WTC11 (cell line): Measurements from ENCODE around the gene ZNF432. TPM values are rescaled to one million over a fixed set of nuclear protein-coding genes. Genes with fewer than 3 reads are reported as not detected.

Experiments used
- ATAC-seq: fragments of 200-7000 bp; cut with Tn5 transposase; 2 replicates; pipeline ENCODE4 v1.10.0; 2021; ENCODE audit warnings: mild to moderate bottlenecking, moderate library complexity
- CTCF ChIA-PET: fragments of 300-600 bp; sonication (Branson Sonifier 250); formaldehyde crosslinking; loops from one replicate; lab custom pipeline; 2021; ENCODE audit warnings: antibody characterized with exemption; lab: Charles Lee
- POLR2A ChIA-PET: fragments of 350-600 bp; sonication (Branson Sonifier 250); formaldehyde crosslinking; loops from one replicate; lab custom pipeline; 2021; ENCODE audit warnings: antibody characterized with exemption; lab: Charles Lee
- DNase-seq: peaks from one replicate; pipeline ENCODE4 v3.0.0; 2021; ENCODE audit warnings: low spot score
- H3K27ac Mint-ChIP-seq: 2 replicates; pipeline ENCODE4 v1.8.0; 2021; ENCODE audit warnings: mixed read lengths
- H3K27me3 Mint-ChIP-seq: 2 replicates; pipeline ENCODE4 v1.8.0; 2021; ENCODE audit warnings: low read depth, mild to moderate bottlenecking, moderate library complexity, mixed read lengths
- H3K36me3 Mint-ChIP-seq: 2 replicates; pipeline ENCODE4 v1.8.0; 2021; ENCODE audit warnings: mixed read lengths
- H3K4me1 Mint-ChIP-seq: 2 replicates; pipeline ENCODE4 v1.8.0; 2022; ENCODE audit warnings: mixed read lengths
- H3K4me3 Mint-ChIP-seq: 2 replicates; pipeline ENCODE4 v1.8.0; 2021; ENCODE audit warnings: mild to moderate bottlenecking, moderate library complexity, mixed read lengths
- H3K9me3 Mint-ChIP-seq: 2 replicates; pipeline ENCODE4 v1.8.0; 2021; ENCODE audit warnings: mixed read lengths
- ATF1 ChIP-seq: sonication (generic); formaldehyde crosslinking; IDR thresholded peaks from 2 replicates; pipeline ENCODE4 v1.8.1; 2023; ENCODE audit warnings: mild to moderate bottlenecking, moderate library complexity, missing genetic modification reagents
- CBFB ChIP-seq: sonication (generic); formaldehyde crosslinking; IDR thresholded peaks from 2 replicates; pipeline ENCODE4 v1.8.1; 2022; ENCODE audit warnings: mild to moderate bottlenecking, low read depth, missing genetic modification reagents
- ELF4 ChIP-seq: sonication (generic); formaldehyde crosslinking; IDR thresholded peaks from 2 replicates; pipeline ENCODE4 v1.8.1; 2022; ENCODE audit warnings: low read depth, mild to moderate bottlenecking, moderate library complexity, missing genetic modification reagents
- ESRRA ChIP-seq: sonication (generic); formaldehyde crosslinking; IDR thresholded peaks from 2 replicates; pipeline ENCODE4 v1.8.1; 2022; ENCODE audit warnings: mild to moderate bottlenecking, missing genetic modification reagents, borderline replicate concordance
- JAZF1 ChIP-seq: fragments of 250-450 bp; sonication (Bioruptor Pico); IDR thresholded peaks from 2 replicates; pipeline ENCODE4 v1.9.0; 2021; ENCODE audit warnings: moderate library complexity, mild to moderate bottlenecking, inconsistent platforms
- MYBL2 ChIP-seq: sonication (generic); formaldehyde crosslinking; IDR thresholded peaks from 2 replicates; pipeline ENCODE4 v1.8.1; 2023; ENCODE audit warnings: mild to moderate bottlenecking, moderate library complexity, missing genetic modification reagents
- NFE2L1 ChIP-seq: sonication (generic); formaldehyde crosslinking; IDR thresholded peaks from 2 replicates; pipeline ENCODE4 v1.8.1; 2023; ENCODE audit warnings: missing genetic modification reagents
- NR2C2 ChIP-seq: sonication (generic); formaldehyde crosslinking; IDR thresholded peaks from 2 replicates; pipeline ENCODE4 v1.8.0; 2022; ENCODE audit warnings: mild to moderate bottlenecking, missing genetic modification reagents
- RORB ChIP-seq: fragments of 250-450 bp; sonication (Bioruptor Pico); IDR thresholded peaks from 2 replicates; pipeline ENCODE4 v1.9.0; 2021; ENCODE audit warnings: mild to moderate bottlenecking
- ZNF121 ChIP-seq: sonication (generic); formaldehyde crosslinking; IDR thresholded peaks from 2 replicates; pipeline ENCODE4 v1.8.0; 2023; ENCODE audit warnings: missing genetic modification reagents
- ZNF219 ChIP-seq: sonication (generic); formaldehyde crosslinking; IDR thresholded peaks from 2 replicates; pipeline ENCODE4 v1.8.0; 2023; ENCODE audit warnings: missing genetic modification reagents, mild to moderate bottlenecking, borderline replicate concordance
- ZNF263 ChIP-seq: sonication (generic); formaldehyde crosslinking; IDR thresholded peaks from 2 replicates; pipeline ENCODE4 v1.8.1; 2022; ENCODE audit warnings: low read depth, mild to moderate bottlenecking, moderate library complexity, missing genetic modification reagents
- ZNF423 ChIP-seq: fragments of 250-450 bp; sonication (Bioruptor Pico); IDR thresholded peaks from 2 replicates; pipeline ENCODE4 v2.1.2; 2022; ENCODE audit warnings: mild to moderate bottlenecking, moderate library complexity
- total RNA-seq: library from RNA; stranded (reverse); gene quantifications from 3 replicates; pipeline ENCODE4 v1.2.3, GENCODE V29; 2021
- TF ChIP-seq, protein P1 (sequence below): sonication (generic); formaldehyde crosslinking; IDR thresholded peaks from 2 replicates; pipeline ENCODE4 v1.8.1; 2023; ENCODE audit warnings: mild to moderate bottlenecking, missing genetic modification reagents, borderline replicate concordance
- TF ChIP-seq, protein P2 (sequence below): fragments of 250-450 bp; sonication (Bioruptor Pico); IDR thresholded peaks from 2 replicates; pipeline ENCODE4 v2.1.2; 2022; ENCODE audit warnings: mild to moderate bottlenecking, moderate library complexity
- TF ChIP-seq, protein P3 (sequence below): sonication (generic); formaldehyde crosslinking; conservative IDR thresholded peaks from 2 replicates; pipeline ENCODE4 v1.8.1; 2023; ENCODE audit warnings: mild to moderate bottlenecking, low read depth, missing genetic modification reagents, moderate library complexity
- TF ChIP-seq, protein P4 (sequence below): fragments of 250-450 bp; sonication (Bioruptor Pico); conservative IDR thresholded peaks from 2 replicates; pipeline ENCODE4 v1.9.0; 2021; ENCODE audit warnings: mild to moderate bottlenecking
- TF ChIP-seq, protein P5 (sequence below): sonication (generic); formaldehyde crosslinking; IDR thresholded peaks from 2 replicates; pipeline ENCODE4 v1.8.1; 2022; ENCODE audit warnings: low read depth, mild to moderate bottlenecking, moderate library complexity, missing genetic modification reagents, borderline replicate concordance
- TF ChIP-seq, protein P6 (sequence below): sonication (generic); formaldehyde crosslinking; conservative IDR thresholded peaks from 2 replicates; pipeline ENCODE4 v1.8.1; 2022; ENCODE audit warnings: mild to moderate bottlenecking, missing genetic modification reagents

The ZNF432 gene
- total RNA-seq, 1 experiment from 2014 or later: 8.9 TPM

DNA sequence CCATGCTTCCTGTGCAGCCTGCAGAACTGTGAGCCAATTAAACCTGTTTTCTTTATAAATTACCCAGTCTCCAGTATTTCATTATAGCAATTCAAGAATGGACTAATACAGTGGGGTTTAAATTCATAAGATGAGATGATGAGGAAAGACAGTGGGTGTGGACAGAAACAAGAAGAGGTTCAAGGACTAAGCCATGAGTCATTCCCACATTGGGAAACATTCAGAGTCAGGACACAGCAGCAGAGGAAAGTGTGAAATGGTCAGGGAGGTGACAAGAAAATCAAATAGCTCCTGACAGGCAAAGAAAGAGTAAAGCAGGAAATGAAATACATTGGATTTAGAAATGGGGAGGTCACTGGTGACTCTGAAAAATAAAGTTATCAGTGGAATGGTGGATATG is 37.8 kb upstream of the ZNF432 start:
- no peak overlapping the region for H3K27ac Mint-ChIP-seq
- peaks cover 19% of the 10 kb centered on the region for H3K9me3 Mint-ChIP-seq

DNA sequence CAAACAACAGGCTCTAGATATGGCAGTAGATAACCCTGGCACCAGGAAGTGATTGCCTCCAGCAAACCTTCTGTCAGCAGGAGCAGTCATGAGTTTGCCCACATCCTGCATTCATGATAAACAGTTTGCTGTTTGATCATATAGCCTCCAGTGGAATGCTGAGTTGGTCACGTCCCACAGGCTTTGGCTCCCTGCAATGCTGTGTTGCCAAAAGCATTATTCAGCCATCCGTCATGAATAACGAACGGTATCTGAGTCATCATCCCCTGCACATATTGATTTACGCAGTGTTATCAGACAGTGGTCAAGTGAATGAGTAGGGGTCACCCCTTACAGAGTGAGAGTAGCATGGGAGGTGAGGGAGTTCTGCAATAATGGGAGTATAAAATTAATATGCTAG is 21.9 kb upstream of the ZNF432 start:
- Mint-ChIP-seq H3K27ac (no peak overlapping the region), H3K36me3 (peaks cover 96% of the 10 kb centered on the region), H3K9me3 (peaks cover 62% of the 10 kb centered on the region), H3K27me3 (no peaks in the 10 kb centered on the region; the same call in 1 of the 2 replicates), H3K4me1 (no peaks in the 10 kb centered on the region), H3K4me3 (no peak overlapping the region)
- no peak for TF ChIP-seq NFE2L1 (CRISPR knock-in tag)
- TF ChIP-seq, protein P1, sequence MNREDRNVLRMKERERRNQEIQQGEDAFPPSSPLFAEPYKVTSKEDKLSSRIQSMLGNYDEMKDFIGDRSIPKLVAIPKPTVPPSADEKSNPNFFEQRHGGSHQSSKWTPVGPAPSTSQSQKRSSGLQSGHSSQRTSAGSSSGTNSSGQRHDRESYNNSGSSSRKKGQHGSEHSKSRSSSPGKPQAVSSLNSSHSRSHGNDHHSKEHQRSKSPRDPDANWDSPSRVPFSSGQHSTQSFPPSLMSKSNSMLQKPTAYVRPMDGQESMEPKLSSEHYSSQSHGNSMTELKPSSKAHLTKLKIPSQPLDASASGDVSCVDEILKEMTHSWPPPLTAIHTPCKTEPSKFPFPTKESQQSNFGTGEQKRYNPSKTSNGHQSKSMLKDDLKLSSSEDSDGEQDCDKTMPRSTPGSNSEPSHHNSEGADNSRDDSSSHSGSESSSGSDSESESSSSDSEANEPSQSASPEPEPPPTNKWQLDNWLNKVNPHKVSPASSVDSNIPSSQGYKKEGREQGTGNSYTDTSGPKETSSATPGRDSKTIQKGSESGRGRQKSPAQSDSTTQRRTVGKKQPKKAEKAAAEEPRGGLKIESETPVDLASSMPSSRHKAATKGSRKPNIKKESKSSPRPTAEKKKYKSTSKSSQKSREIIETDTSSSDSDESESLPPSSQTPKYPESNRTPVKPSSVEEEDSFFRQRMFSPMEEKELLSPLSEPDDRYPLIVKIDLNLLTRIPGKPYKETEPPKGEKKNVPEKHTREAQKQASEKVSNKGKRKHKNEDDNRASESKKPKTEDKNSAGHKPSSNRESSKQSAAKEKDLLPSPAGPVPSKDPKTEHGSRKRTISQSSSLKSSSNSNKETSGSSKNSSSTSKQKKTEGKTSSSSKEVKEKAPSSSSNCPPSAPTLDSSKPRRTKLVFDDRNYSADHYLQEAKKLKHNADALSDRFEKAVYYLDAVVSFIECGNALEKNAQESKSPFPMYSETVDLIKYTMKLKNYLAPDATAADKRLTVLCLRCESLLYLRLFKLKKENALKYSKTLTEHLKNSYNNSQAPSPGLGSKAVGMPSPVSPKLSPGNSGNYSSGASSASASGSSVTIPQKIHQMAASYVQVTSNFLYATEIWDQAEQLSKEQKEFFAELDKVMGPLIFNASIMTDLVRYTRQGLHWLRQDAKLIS (CRISPR knock-in tag): no peak
- TF ChIP-seq, protein P2, sequence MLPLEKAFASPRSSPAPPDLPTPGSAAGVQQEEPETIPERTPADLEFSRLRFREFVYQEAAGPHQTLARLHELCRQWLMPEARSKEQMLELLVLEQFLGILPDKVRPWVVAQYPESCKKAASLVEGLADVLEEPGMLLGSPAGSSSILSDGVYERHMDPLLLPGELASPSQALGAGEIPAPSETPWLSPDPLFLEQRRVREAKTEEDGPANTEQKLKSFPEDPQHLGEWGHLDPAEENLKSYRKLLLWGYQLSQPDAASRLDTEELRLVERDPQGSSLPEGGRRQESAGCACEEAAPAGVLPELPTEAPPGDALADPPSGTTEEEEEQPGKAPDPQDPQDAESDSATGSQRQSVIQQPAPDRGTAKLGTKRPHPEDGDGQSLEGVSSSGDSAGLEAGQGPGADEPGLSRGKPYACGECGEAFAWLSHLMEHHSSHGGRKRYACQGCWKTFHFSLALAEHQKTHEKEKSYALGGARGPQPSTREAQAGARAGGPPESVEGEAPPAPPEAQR: no peak
- TF ChIP-seq ZNF423 (CRISPR knock-in tag): no peak
- TF ChIP-seq, protein P3, sequence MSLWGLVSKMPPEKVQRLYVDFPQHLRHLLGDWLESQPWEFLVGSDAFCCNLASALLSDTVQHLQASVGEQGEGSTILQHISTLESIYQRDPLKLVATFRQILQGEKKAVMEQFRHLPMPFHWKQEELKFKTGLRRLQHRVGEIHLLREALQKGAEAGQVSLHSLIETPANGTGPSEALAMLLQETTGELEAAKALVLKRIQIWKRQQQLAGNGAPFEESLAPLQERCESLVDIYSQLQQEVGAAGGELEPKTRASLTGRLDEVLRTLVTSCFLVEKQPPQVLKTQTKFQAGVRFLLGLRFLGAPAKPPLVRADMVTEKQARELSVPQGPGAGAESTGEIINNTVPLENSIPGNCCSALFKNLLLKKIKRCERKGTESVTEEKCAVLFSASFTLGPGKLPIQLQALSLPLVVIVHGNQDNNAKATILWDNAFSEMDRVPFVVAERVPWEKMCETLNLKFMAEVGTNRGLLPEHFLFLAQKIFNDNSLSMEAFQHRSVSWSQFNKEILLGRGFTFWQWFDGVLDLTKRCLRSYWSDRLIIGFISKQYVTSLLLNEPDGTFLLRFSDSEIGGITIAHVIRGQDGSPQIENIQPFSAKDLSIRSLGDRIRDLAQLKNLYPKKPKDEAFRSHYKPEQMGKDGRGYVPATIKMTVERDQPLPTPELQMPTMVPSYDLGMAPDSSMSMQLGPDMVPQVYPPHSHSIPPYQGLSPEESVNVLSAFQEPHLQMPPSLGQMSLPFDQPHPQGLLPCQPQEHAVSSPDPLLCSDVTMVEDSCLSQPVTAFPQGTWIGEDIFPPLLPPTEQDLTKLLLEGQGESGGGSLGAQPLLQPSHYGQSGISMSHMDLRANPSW: no peak
- TF ChIP-seq MYBL2 (CRISPR knock-in tag): no peak
- TF ChIP-seq ZNF121: no peak
- TF ChIP-seq, protein P4, sequence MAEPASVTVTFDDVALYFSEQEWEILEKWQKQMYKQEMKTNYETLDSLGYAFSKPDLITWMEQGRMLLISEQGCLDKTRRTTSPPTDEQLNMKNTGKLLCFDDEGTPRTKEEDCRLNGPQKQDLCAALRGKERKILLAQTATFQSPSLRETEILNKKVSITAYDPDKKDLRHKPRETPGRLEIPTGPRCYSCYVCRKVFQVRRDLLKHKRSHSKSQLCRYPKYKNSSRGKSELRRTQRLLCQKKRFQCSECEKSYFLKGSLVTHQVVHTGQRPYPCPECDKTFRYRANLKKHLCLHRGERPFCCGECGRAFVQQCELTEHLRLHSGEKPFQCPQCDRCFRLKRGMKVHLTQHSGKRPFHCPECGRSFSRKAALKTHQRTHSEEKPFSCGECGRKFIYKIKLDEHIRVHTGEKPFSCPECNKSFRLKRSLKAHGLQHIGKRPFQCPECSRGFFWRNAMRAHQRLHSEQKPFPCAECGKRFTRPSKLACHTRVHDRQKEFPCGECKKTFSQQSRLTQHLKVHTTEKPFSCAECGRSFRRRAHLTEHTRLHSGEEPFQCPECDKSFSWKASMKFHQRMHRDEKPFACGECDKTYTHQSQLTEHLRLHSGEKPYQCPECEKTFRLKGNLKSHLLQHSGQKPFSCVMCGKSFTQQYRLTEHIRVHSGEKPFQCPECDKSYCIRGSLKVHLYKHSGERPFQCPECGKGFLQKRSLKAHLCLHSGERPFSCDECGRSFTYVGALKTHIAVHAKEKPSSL: no peak
- no peak for TF ChIP-seq ZNF219 (CRISPR knock-in tag)
- TF ChIP-seq, protein P5, sequence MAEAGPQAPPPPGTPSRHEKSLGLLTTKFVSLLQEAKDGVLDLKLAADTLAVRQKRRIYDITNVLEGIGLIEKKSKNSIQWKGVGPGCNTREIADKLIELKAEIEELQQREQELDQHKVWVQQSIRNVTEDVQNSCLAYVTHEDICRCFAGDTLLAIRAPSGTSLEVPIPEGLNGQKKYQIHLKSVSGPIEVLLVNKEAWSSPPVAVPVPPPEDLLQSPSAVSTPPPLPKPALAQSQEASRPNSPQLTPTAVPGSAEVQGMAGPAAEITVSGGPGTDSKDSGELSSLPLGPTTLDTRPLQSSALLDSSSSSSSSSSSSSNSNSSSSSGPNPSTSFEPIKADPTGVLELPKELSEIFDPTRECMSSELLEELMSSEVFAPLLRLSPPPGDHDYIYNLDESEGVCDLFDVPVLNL (CRISPR knock-in tag): no peak
- ChIA-PET POLR2A (no interaction called here), CTCF (no interaction called here)
- DNase-seq (no peak), ATAC-seq (no peak)

More for the DNA sequence above, 37.8 kb upstream of the ZNF432 start:
- no peaks in the 10 kb centered on the region for H3K27me3 Mint-ChIP-seq
- H3K4me1 Mint-ChIP-seq: no peaks in the 10 kb centered on the region
- CTCF ChIA-PET: no interaction called here
- peaks cover 89% of the 10 kb centered on the region for H3K36me3 Mint-ChIP-seq
- no peak for TF ChIP-seq ZNF263 (CRISPR knock-in tag)
- no peak for TF ChIP-seq ELF4 (CRISPR knock-in tag)
- TF ChIP-seq, protein P5 (CRISPR knock-in tag): no peak
- TF ChIP-seq NR2C2 (CRISPR knock-in tag): no peak
- TF ChIP-seq CBFB: no peak
- no peak for TF ChIP-seq ESRRA (CRISPR knock-in tag)
- no peak for TF ChIP-seq JAZF1 (CRISPR knock-in tag)
- TF ChIP-seq, protein P2: no peak
- TF ChIP-seq RORB: no peak
- no peak for TF ChIP-seq ATF1
- TF ChIP-seq, protein P6, sequence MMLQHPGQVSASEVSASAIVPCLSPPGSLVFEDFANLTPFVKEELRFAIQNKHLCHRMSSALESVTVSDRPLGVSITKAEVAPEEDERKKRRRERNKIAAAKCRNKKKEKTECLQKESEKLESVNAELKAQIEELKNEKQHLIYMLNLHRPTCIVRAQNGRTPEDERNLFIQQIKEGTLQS (CRISPR knock-in tag): no peak
- H3K4me3 Mint-ChIP-seq: no peak overlapping the region
- POLR2A ChIA-PET: no interaction called here
- ATAC-seq (no peak), DNase-seq (no peak)
